GM21515 (cell line): ENCODE data around the gene MBNL1.
"Not testable (repeated sequence)": the region's sequence is repeated elsewhere in the genome, so short reads cannot be mapped to it uniquely, and the experiment has no call there.

ENCODE experiments used
- ATAC-seq: cut with Tn5 transposase; IDR thresholded peaks from one replicate; pipeline ENCODE4 v1.9.1; 2021; ENCODE audit not compliant: unreplicated experiment

Gene MBNL1

GRCh38 chr3:152317184-152317583 lies 48.5 kb downstream of the MBNL1 start:
- no peak for ATAC-seq

DNA sequence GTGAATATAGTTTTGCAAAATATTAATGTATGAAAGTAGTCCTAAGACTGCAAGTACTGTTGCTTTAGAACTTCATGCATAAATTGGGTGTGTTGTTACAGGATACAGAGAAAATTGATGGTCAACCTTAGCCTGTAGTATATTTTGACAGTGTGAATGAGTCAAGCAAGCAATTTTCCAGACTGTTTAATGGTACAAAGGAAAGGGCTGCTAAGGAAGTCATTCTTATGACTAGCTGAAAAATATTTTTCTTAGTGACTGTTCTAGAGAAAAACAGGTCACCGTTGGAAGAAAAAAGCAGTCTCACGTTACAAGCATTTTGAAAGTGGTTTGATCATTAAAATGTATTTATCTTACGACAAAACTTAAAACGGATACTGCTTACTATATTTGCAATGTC lies 49.2 kb downstream of the MBNL1 start:
- ATAC-seq = no peak

- no peak for ATAC-seq
Measured at GRCh38 chr3:152318512-152318911, 49.8 kb downstream of the MBNL1 start.

GRCh38 chr3:152319256-152319655 lies 50.5 kb downstream of the MBNL1 start:
- no peak for ATAC-seq

DNA sequence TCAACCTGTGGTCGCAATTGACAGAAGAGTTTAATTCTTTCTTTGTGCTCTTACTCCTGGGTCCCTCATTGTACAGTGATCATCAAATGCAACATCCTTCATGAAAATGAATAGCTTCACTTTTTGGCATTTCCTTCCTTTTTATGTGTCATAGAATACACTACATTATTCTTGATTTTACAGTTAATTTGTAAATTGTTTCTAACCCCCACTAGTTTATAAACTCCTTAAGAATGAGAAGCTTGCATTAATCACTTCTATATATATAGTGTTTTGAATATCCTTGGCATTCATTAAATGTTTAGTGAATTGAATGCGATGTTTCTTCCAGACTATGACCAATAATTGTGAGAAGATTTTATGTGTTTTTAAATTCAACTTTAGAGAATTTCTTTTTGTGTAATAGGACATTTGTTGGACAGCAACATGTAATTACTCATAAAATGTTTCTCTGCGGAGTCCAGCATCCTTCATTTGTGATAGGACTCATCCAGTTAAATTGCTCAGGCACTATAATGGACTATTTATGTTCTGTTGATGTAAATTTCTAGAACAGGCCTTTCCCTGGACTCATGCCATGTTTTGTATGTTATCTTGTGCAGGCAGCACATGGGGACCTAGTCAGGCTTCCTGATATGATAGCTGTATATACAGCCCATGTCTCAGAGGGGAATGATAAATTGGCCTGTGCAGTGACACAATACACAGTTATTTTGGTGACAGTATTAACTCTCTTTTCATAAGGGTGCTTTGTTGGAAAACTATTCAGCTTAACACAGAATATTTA lies 51.3 kb downstream of the MBNL1 start:
- ATAC-seq = no peak

- ATAC-seq = no peak
Measured at GRCh38 chr3:152321200-152321954, 52.6 kb downstream of the MBNL1 start.

DNA sequence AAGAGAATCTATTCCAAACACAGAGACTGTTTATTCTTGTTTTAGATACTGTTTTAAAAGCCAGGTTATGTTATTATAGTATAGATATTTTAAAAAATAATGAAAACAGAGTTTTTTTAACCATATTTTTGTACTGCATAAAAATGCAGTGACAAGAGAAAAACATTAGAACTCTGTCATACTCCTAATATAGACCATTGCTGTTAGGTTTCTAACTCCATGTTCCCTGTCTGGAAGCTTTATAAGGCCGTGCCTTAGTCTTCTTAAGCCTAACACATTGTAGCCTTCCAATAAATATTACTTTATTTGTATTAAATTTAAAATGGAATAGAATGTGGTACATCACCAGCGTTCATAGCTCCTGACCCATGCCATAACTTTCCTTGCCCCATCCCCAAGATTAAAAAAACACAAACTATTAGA lies 53.2 kb downstream of the MBNL1 start:
- no peak for ATAC-seq

GRCh38 chr3:152322756-152323155 lies 54.0 kb downstream of the MBNL1 start:
- ATAC-seq = peak; percentile 52

DNA sequence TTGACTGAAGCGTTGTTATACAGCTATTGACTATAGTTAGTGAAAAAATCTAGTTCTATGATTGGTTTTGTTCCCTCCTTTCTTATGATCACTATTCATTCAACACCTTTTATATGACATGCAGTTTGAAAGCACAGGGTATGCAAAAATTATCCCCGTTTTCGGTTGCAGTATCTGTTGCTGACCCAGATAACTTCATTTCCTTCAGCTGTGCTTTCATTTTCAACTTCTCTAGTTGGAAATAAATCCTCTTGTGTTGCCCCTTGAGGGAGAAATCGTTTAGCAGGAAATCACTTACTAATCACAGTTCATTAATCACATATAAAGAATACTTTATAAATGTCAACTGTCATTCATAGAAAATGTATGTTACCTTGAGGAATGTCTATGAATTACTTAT lies 55.1 kb downstream of the MBNL1 start:
- ATAC-seq = peak; percentile 82

DNA sequence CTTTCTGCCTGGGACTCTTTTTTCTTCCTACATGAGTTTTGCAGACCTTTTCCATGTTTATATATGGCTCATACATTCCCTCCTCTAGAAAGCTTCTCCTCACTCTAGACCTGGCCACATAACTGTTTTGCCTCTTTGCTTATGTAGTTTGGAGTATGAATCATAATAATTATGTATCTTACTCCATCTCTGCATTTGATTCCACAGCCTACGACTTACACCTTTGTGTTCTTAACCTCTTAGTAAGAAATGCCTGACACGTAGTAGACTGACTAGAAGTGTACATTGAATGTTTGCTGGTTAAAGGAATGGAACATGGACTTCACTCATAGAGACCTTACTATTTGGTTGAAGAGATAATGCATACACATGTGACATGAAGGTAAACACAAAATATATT lies 56.4 kb downstream of the MBNL1 start:
- ATAC-seq = no peak

DNA sequence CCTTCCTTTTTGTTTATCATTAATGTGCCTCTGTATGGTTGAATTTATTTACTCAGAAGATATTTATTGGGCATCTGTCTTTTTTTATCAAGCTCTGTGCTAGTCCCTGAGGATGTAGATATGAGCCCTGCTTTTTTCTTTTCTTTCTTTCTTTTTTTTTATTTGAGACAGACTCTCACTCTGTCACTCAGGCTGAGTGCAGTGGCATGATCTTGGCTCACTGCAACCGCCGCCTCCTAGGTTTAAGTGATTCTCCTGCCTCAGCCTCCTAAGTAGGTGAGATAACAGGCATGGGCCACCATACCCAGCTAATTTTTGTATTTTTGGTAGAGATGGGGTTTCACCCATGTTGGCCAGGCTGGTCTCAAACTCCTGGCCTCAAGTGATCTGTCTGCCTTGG lies 58.5 kb downstream of the MBNL1 start:
- ATAC-seq = no peak

- no peak for ATAC-seq
Measured at GRCh38 chr3:152328841-152329240, 60.1 kb downstream of the MBNL1 start.

DNA sequence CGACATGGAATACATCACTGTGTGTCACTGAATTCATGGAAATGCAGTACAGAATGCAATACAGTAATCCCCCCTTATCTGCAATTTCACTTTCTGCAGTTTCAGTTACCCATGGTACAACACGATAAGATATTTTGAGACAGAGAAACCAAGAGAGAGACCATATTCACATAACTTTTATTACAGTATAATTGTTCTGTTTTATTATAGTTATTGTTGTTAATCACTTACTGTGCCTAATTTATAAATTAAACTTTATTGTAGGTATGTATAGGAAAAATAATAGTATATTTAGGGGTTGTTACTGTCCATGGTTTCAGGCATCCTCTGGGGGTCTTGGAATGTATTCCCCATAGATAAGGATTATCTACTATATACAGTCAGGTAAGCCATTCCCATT lies 61.8 kb downstream of the MBNL1 start:
- ATAC-seq = no peak

DNA sequence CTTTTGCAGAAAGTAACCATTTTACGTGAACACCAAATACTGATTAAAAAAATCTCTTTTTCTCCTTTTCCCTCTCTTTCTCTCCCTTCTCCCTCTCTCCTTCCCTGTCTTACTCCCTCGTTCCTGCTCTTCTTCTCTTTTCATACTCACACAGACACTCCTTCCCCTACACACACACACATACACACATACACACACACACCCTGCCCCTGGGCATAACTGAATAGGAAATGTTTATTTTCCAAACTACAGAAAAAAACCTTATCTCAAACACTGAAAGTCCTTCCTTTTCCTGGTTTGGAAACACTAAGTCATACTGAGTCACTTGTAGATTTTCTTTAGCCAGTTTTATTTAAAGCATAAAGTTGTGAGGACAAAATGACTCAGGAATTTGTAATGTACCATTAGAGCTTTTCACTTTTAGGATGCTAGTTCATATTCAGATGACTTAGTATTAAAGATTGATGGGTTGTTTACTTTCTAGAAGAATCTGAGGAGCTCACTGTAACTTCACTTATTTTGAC lies 62.4 kb downstream of the MBNL1 start:
- ATAC-seq = no peak

DNA sequence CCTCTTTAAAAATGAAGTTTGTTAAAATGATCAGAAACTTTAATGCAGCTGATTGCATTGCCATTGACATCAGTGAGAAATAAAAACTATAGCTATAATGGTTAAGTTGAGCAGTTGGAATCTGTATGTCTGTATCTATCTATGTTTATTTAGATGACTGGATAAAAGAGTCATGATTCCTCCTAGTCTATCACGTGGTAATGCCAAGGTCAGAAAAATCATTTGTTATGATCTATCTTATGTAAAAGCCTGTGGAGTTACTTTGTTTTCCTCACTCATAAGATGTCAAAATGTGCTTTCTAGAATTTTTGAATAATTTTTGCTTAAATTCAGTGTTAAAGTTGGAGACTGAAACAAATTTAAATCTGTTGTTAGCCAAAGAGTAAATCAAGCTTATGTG lies 63.3 kb downstream of the MBNL1 start:
- no peak for ATAC-seq

DNA sequence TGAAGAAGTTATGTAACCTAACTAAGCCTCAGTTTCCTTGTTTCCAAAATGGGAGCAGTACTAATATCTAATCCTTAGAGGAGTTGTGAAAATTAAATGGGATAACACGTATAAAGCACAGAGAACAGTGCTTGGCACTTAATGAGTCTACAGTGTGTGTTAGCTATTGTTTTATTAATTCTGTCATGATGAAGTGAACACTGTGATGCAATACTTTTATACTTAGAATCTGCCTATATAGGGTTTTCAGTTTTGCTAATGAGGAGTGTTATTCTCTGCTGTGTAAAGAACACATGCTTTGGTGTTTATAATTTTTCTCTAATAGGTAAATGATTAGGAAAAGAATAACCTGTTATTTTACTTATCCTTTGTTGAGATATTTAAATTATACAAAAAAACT lies 65.2 kb downstream of the MBNL1 start:
- no peak for ATAC-seq

- no peak for ATAC-seq
Measured at GRCh38 chr3:152334761-152335160, 66.0 kb downstream of the MBNL1 start.

DNA sequence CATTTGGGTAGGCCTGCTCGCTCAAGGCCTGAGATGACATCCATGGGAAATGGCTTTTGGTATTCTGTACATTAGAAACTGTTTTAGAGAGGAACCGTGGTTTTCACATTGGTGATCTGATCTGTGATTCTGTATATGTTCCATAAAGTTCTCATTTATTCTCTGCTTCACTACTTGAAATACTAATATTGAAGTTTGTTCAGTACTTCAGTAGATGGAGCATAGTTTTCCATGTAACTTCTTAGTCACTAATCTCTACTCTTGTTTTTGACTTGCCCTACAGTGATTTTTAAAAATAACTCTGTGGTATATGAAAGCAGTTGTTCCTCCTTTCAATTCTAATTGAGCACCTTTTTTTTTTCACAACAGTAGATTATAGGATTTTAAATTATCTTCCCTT lies 66.5 kb downstream of the MBNL1 start:
- ATAC-seq = no peak

DNA sequence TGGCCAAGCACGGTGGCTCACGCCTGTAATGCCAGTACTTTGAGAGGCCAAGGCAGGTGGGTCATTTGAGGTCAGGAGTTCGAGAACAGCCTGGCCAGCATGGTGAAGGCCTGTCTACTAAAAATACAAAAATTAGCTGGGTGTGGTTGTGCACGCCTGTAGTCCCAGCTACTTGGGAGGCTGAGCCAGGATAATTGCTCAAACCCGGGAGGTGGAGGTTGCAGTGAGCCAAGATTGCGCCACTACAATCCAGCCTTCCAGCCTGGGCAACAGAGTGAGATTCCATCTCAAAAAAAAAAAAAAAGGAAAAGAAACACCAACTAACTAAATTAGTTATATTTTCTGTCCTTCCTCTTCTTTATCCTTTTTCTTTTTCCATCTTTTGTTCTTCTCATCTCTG lies 68.6 kb downstream of the MBNL1 start:
- not testable (repeated sequence) for ATAC-seq

DNA sequence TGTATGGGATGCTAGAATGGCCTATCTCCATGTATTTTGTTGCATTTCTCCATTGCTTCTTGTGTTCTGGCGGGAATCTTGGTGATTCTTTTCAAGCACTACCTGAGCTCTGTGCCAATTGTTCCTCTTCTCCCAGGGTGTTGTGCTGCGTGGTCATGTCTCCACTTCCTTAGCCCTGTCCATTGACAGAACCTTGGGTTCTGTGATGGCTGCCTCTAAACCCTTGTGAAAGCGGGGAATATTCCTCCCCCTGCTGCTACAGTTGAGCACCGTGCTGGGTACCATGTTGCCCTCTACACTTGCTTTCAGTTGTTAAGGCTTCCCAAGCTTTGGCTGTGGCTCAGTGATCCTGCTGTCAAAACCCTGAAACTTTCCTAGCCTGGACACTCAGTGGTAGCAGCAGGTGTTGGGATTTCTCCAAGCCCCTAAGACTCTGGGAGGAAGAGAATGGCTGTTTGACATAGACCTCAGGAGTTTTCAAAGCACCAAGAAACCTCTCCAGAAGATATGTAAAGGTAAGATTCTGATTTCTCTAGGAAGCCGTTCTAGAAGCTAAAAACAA lies 69.5 kb downstream of the MBNL1 start:
- no peak for ATAC-seq

DNA sequence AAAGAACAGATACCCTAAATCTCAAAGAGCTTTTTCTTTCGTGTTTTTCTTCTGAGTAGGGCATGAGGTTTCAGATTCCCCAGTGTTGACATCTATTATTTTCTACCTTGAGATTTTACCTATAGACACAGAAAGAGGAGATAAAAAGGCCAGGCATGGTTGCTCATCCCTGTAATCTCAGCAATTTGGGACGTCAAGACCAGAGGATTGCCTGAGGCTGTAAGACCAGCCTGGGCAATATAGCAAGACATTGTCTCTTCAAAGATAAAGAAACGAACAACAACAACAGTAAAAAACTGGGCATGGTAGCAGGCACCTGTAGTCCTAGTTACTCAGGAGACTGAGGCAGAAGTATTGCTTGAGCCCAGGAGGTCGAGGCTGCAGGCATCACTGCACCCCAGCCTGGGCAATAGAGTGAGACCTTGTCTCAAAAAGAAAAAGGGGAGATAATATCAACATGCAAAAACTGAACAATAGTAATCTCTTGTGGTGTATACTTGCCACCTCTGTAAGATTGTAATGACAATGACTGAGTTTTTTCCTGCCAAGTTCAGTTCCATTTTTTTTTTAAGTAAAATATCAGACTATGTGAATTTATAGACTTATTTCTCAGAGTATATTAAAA lies 71.3 kb downstream of the MBNL1 start:
- ATAC-seq = no peak
